Upper lobe of left lung (tissue), 4 donors: ENCODE results near the gene MPRIP.
"Not testable (repeated sequence)": the region's sequence is repeated elsewhere in the genome, so short reads cannot be mapped to it uniquely, and the experiment has no call there.

Source experiments
- CTCF ChIP-seq, 6 experiments: fragments of 450-650 bp in 4 of 6; fragments of 200-600 bp in 2 of 6; sonication (generic) in 2 of 6; IDR thresholded peaks; one replicate each; pipeline ENCODE4 v1.5.1; 2016 to 2019; ENCODE audit warnings: antibody characterized with exemption in 6 of 6
- POLR2A ChIP-seq, 4 donors: fragments of 450-650 bp; IDR thresholded peaks; one replicate each; pipeline ENCODE4 v1.5.1; 2016 to 2017; ENCODE audit warnings: antibody characterized with exemption in 4 of 4, mild to moderate bottlenecking in 2 of 4
- POLR2AphosphoS5 ChIP-seq, 2 donors: sonication (generic); formaldehyde crosslinking; IDR thresholded peaks; one replicate each; pipeline ENCODE4 v1.5.1; 2017; ENCODE audit warnings: antibody characterized with exemption in 2 of 2

DNA sequence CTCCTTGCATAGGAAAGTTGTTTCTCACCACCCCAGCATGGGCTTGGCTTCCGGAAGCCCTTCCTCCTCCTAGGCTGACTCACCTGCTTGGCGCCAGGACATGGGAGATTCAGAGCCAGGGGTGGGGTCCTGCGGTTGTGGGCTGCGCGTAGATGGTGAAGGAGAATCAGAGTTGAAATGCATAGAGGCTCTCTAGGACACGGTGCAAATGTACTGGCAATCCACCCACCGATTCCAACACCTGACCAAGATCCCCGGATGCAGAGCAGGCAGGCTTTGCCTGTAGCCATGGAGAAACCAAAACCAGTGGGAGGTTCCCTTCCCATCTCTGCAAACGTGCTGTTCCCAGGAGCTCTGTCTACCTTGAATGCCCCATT, 27.5 kb upstream of the MPRIP start:
- TF ChIP-seq CTCF, POLR2AphosphoS5, POLR2A (IDR thresholded peaks at IDR 0.05): not testable (repeated sequence)
